GM08714 (cell line): ENCODE data around the gene UGCG.
A peak's percentile ranks its signal among the peaks of the same experiment; 100 is the strongest.

Experiments used
- H3K4me3 ChIP-seq: fragments of 200-500 bp; sonication (Bioruptor generic); 2 replicates; pipeline ENCODE4 v1.5.1; 2014; ENCODE audit warnings: mild to moderate bottlenecking, low read length, inconsistent platforms
- ZNF274 ChIP-seq: IDR thresholded peaks from 2 replicates; pipeline ENCODE4 v1.6.1; 2012; ENCODE audit warnings: mild to moderate bottlenecking, low read depth, low read length

The UGCG gene

DNA sequence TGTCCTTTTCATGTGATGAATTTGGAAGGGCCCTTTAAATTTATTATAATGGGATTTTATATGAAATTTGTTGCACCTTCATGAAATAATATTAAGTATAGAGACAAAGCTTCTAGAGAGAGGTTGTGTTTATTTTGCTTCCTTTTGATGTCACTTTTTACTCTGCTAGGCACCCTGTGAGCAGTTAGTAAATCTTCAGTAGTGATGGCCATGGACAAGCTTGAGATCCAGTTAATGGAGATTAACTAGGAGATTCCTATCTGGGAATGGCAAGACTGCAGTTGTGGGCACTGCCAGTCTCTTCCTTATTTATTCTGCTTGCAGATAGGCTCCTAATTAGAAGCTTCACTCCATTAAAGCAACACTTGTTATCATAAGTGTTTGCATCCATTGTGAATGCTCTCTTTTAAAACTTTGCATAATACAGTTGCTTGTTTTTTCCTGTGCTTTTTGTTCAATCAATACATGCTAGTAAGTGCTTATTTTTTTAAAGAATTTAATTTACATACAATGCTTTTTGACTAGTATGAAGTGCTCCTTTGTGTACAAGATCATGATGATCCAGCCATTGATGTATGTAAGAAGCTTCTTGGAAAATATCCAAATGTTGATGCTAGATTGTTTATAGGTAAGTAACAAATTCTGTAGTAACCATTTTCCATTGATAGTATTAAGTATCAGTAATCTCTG, 25.9 kb downstream of the UGCG start:
- no peak overlapping the region for H3K4me3 ChIP-seq
- TF ChIP-seq ZNF274 = no peak

DNA sequence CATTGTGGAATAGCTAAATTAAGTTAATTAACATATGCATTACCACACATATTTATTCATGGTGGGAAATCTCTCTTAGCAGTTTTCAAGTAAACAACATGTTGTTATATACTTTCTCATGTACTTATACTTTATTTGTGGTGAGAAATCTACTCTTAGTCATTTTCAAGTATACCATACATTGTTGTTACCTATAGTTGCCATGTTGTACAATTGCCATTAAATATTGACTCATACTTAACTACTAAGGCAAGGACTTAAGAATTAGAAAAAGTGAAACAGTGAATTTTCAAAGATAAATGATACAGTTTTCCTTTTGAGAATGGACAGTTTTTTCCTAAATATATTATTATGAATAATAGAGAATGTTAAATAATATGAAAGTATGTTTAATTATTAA, 27.7 kb downstream of the UGCG start:
- no peak for TF ChIP-seq ZNF274
- H3K4me3 ChIP-seq = no peak overlapping the region

DNA sequence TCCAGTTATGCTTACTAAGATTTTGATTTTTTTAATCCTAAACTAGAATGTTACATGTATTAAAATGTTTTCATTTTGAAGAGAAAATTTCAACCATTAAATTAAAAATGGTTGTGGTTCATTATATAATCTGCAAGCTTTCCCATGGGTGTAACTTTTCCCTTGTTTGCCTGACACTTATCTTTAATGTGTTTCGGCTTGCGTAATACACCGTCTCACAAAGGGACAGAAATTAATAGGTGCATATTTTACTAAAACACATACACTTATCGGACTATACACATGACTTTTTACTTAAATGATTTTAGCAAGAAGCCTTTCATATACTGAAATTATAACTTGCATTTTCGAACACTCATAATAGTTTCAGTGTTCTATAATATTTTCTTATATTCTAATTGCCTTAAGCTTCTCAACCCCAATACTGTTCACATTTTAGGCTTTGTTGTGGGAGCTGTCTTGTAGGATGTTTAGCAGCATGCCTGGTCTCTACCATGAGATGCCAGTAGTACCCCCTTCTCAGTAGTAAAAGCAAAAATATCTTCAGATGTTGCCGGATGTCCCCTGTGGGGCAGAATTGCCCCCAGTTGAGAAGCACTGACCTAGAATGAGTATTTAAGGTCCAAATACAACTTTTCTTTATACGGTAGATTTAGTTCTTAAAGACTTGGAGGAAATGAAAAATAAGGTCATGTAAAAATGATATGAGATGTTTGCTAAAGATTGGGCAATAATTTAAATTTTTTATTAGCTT, 28.6 kb downstream of the UGCG start:
- TF ChIP-seq ZNF274 = no peak
- H3K4me3 ChIP-seq = no peak overlapping the region

DNA sequence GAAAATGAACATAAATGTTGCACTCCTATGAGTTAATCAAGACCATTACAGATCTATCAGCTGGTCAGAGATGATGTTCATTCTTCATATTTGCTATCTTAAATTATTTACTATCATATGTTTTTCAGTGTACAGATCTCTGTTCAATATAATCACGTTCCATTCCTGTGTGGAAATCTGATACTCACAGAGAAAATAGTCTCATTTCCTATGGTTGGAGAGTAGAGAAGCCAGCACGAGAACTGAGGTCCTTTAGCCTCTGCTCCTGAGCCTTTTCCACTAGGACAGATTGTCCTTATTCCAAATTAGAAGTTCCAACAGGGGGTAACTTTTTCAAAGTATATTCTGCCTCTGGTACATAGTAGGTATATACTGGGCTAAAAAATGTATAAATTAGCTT, 29.2 kb downstream of the UGCG start:
- no peak for TF ChIP-seq ZNF274
- H3K4me3 ChIP-seq = no peak overlapping the region

DNA sequence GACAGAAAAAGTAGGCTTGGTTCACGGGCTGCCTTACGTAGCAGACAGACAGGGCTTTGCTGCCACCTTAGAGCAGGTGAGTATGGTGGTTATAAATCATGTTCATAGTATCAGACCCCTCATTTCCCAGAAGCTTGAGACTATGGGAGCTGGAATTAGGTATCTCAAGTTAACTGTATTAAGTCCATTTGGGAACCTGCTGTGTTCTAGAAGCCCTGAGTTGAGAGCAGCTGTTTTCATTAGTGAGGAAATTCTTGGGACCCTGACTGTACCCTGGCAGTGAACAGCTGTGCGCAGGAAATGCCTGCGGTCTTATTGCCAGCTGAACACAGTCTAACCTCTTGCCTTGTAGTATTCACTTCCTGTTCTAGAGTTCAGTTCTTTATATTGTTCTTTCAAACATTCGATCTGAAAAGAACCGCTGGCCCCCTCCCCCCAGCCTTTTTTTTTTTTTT, 29.8 kb downstream of the UGCG start:
- no peak for TF ChIP-seq ZNF274
- H3K4me3 ChIP-seq = no peak overlapping the region; the same call in 1 of the 2 replicates

DNA sequence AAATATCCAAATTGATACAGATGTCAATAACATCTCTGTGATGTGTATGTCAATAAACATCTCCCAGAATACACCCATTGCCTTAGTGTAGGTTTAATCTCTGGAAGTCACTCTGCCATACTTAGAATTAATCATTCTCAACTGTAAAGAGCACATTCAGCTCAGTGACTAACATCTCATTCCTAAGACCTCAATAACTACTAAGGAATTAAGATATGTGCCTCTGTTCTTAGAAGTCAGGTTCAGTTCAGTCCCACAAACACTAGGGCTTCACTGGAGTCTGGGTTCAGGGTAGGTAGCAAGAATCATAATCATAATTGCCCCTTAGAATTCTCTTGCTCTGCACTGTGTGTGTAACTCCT, 31.7 kb downstream of the UGCG start:
- no peak for TF ChIP-seq ZNF274
- no peak overlapping the region for H3K4me3 ChIP-seq

DNA sequence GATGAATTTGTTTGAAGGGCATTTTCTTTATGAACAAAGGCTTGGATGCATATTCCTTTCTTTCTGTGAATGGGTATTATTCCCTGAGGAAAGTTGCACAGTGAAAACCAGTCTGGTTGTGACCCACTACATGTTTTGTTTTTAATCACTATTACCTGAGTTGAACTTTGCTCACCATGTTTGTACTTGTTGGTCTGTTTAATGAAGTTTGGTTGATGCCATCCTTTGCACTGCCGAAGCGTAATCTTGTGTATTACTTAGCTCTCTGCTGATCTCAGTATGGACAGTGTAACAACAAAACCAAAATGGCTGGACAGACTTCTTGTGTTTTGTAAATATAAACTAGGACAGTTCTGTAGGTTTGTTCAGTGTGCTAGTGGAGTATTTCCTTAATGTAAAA, 38.1 kb downstream of the UGCG start:
- no peak for TF ChIP-seq ZNF274
- H3K4me3 ChIP-seq = no peak overlapping the region

DNA sequence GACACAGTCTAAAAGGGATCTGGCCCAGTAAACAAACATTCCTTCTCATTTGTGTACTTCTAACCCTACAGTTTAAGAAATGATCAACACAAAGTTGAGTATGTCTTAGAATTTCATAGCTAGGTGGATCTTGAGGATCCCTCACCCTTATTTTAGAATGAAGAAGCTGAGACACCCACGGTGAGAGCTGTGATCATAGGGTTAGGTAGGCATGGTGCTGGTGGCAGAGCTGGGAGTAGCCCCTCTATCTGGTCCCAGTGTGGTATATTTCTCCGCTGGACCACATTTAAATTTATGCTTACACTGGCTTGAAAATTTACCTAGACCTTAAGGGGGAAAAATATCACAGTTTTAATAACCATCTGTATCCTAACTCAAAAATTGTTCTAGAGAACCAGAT, 39.8 kb downstream of the UGCG start:
- H3K4me3 ChIP-seq = no peak overlapping the region
- TF ChIP-seq ZNF274 = no peak

DNA sequence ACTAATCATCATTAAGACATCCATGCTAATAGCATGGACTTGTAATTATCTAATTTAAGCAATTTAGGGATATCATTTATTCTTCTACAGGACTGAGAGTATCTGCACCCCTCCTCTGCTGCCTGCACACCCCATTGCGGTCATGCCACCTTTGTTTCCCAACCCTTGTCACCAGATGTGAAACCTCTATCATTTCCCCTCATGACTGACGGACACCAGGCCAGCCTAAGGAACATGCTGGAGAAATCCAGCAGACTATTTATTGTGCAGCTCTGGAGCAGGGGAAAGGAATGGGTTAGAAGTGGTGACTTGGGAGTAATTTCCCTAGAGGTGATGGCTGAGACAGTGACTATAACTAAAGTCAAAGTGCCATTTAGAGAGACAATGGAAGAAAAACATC, 40.7 kb downstream of the UGCG start:
- no peak for TF ChIP-seq ZNF274
- no peak overlapping the region for H3K4me3 ChIP-seq

DNA sequence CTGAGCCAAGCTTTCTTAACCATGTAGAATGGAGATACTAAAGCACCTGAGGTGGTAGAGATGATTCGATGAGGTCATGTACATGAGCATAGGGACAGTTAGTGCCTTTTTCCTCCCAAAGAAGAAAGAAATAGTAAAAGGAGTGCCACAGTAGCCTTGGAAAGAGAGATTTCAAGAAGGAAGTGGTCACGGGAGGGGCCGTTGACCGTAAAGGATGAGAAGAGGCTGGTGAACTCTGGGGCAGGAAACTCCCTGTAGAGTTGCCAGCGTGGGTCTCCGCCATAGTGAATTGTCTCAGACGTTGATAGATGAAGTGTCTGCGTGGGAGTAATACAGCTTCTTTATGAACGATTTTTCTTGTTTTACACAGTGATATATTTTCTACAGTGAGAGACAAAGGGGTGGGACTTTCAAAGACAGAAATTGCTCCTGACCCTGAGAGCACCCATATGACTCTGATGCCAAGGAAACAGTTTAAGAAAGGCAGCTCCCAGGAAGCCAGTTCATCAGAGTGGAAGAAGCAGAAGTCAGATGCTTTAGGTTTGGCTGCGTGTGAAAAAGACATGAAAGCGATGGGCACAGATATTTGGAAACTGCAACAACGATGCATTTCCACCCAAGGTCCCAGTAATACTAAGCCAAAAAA, 41.3 kb downstream of the UGCG start:
- peak overlapping the region; percentile 16; the same call in 1 of the 2 replicates for H3K4me3 ChIP-seq
- TF ChIP-seq ZNF274 = no peak

DNA sequence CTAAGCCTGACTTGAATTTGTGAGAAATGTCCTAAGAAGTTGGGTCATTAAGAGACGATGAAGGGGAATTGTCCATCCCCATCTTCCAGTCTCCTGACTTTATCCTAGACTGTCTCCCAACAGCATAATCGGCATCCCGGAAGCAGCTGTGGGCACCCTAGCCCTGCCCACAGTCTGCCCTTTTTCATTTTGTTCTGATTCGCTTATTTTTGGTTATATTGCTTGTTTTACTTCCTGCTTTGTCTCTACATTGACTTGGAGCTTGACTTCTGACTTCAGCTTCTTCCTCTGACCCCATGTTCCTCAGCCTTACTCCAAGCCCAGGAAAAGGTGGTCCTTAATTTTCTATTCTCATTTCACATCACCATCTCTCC, 41.8 kb downstream of the UGCG start:
- H3K4me3 ChIP-seq = no peak overlapping the region; the same call in 1 of the 2 replicates
- TF ChIP-seq ZNF274 = no peak

DNA sequence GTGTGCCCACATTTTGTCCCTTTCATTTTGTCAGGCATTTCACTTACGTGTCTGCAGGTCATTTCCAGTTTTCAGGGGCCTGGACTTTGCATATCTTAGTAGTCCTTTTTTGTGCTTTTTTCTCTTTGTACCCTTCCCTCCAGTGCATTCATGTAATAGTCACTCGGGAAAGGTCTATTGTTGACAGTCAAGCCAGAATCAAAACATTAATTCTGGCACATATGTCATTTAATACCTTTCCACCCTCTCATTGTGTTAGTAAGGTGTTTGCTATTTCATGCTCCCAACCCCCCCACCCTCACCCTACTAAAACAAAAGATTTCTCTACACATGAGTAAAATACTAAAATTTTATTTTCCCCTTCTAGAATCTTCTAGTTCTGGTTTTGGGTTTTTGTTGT, 42.7 kb downstream of the UGCG start:
- TF ChIP-seq ZNF274 = no peak
- no peak overlapping the region for H3K4me3 ChIP-seq

DNA sequence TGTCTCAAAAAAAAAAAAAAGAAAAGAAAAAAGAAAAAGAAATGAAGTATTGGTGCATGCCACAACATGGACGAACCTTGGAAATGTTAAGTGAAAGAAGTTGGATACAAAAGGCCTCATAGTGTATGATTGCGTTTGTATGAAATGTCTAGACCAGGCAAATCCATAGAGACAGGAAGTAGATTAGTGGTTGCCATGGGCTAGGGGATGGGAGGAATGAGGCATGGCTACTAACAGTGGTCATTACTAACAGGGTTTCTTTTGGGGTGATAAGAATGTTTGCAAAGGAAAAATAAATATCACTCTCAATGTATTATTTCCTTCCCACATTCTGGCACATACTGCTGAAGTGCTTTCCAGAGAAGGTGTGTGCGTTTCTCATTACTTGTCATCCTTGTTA, 44.1 kb downstream of the UGCG start:
- H3K4me3 ChIP-seq = no peak overlapping the region
- TF ChIP-seq ZNF274 = no peak

DNA sequence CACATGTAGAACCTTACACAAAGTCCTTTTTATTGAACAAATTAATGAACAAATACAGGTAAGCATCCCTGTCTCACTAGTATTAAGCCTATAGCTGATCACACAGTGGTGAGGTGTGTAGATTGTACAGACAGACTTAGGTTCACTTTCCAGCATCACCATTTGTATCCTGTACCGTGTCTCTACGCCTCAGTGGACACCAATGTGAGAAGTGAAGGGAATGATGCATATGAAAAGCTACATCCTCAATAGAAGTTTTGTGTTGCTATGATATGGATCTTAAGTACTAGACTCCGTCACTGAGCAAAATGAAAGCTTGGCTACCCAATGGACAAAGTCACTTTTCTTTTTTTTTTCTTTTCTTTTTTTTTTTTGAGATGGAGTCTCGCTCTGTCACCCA, 46.6 kb downstream of the UGCG start:
- no peak for TF ChIP-seq ZNF274
- no peak overlapping the region for H3K4me3 ChIP-seq

DNA sequence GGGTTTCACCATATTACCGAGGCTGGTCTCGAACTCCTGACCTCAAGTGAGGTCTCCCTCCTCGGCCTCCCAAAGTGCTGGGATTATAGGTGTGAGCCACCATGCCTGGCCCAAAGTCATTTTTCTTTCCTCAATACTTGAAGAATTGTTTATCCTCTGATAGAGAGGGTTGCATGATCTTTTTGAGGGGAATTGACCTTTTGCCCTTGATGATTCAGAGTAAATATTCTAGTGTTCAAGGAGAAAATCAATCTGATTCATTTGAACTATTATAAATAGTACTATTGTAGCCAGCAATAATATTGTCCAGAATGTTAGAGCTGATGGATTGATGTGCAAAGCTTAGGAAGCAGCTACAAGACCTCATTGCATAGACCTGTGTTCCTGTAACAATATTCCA, 47.1 kb downstream of the UGCG start:
- H3K4me3 ChIP-seq = no peak overlapping the region
- TF ChIP-seq ZNF274 = no peak
